HG03025 (cell line): Measurements from ENCODE around the gene CFAP53.
"Not testable (repeated sequence)": the region's sequence is repeated elsewhere in the genome, so short reads cannot be mapped to it uniquely, and the experiment has no call there.

Source experiments
- ATAC-seq: cut with Tn5 transposase; IDR thresholded peaks from one replicate; pipeline ENCODE4 v1.9.1; 2021; ENCODE audit warnings: mild to moderate bottlenecking, moderate library complexity; ENCODE audit not compliant: unreplicated experiment, low FRiP score

Gene CFAP53

GRCh38 chr18:50288348-50289107 is 22.2 kb upstream of the CFAP53 start:
- not testable (repeated sequence) for ATAC-seq

- ATAC-seq = peak; percentile 84
Measured at GRCh38 chr18:50287441-50288347, 21.4 kb upstream of the CFAP53 start, which contains the start of gene CXXC1. Gene CXXC1 (minus strand): TSS chr18:50287692. CDS start chr18:50287589, 103 bp downstream.

GRCh38 chr18:50287028-50287440 is 20.7 kb upstream of the CFAP53 start:
- ATAC-seq = no peak

GRCh38 chr18:50286391-50287027 is 20.2 kb upstream of the CFAP53 start:
- no peak for ATAC-seq

DNA sequence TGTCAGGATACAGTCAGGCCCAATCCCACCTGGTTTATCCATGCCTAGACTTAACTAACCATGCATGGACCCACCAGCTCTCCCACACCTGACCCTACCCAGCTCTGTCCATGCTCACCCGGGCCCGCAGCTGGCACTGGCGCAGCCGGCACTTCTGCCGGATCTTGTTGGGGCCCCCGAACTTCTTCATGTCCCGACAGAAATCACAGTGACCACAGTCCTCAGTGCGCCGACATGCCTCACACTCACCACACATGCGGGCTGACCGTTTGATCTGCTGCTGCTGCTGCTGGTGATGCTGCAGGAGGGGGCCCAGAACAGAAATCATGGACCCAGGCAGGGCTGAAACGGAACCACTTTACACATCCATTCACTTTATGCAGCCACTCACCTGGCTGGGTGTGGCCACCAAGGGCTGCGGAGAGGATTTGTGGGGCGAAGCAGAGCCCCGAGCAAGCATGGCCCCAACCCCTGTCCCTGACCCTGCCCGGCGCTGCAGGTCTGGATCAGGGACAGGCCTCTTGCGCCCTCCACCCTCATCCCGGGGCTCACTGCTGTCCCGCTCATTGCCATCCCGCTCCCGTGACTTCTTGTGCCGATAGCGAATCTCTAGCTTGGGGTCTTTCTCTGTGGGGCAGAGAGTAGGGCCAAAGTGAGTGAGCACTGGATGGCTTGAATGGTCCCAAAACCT is 19.5 kb upstream of the CFAP53 start:
- no peak for ATAC-seq

DNA sequence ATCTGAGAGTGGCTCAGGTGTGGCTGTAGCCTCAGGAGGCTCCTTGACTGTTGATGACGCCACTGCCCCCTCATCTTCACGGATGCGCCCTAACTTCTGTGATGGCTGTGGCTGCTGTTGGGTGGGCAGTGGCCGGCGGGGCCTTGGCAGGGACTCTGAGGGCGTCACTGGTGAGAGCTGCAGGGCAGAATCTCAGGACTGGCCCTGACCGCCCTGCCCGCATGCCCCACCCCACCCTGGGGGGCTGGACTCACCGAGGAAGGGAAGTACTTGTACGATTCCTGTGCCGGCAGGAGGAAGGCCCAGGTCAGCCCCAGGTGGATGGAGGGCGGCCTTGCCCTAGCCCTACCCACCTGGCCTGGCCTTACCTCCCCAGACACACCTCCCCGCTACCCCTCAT is 18.8 kb upstream of the CFAP53 start:
- no peak for ATAC-seq

DNA sequence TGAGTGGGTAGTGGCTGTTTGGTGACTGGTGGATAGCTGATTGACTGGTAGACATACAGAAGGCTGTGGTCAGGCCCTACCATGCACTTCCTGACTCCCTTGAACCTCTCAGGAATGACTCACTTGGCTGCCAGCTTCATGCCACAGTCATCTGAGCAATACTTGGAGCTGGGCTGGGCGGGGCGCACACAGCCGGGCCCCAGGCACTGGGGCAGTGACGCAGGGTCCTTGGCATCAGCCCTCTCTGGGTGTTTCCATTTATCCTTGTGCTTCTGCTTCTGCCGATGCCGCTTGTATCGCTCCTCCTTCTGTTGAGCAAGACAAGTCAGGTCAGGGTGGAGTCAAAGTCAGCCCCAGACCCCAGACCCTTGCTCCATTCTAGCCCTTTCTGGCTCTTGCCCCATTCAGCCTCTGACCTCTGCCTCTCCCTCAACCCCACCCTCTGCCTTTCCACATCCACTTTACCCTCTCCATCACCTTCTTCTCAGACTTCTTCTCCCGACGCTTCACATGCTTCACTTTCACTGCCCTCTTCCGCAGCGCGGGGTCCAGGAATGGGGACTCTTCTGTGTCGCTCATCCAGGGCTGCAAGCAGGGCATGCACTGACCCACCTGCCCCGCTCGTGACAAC is 18.1 kb upstream of the CFAP53 start:
- no peak for ATAC-seq

- ATAC-seq = no peak
Measured at GRCh38 chr18:50283469-50284209, 17.3 kb upstream of the CFAP53 start.

DNA sequence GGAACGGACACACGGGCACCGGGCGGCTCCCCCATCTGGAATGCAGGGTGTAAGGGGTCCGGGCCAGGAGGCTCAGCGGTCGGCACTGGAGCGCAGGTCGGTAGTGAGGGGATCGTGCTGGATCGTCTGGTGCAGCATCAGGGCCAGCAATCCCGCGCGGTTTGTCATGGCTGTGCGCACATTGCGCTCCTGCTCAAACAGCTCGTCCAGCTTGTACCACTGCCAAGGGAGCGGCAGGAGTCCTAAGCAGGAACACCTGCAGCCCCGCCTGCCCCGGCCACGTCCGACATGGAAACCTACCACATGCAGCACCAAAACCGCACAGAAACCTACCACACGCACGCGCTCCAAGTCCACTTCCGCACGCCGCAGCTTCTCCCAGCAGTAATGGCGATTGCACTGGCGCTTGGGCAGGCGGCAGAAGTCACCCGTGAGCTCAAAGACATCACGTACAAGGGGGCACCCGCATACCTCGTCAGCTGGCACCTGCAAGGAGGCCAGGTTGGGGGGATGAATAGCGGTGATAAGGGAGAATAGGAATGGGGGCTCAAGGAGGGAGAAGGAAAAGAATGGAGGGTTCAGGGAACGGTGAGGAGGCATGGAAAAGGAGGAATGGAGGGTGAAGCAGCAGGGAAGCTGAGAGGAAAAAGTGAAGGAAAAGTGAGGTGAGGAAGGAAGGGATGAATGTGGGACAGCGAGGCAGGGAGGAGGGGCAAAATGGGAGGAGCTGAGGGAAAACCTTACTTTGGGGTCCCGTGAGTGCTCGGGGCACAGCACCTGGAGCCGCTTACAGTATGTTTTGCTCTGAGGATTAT is 16.4 kb upstream of the CFAP53 start:
- ATAC-seq = no peak

GRCh38 chr18:50281972-50282520 is 15.8 kb upstream of the CFAP53 start:
- no peak for ATAC-seq

DNA sequence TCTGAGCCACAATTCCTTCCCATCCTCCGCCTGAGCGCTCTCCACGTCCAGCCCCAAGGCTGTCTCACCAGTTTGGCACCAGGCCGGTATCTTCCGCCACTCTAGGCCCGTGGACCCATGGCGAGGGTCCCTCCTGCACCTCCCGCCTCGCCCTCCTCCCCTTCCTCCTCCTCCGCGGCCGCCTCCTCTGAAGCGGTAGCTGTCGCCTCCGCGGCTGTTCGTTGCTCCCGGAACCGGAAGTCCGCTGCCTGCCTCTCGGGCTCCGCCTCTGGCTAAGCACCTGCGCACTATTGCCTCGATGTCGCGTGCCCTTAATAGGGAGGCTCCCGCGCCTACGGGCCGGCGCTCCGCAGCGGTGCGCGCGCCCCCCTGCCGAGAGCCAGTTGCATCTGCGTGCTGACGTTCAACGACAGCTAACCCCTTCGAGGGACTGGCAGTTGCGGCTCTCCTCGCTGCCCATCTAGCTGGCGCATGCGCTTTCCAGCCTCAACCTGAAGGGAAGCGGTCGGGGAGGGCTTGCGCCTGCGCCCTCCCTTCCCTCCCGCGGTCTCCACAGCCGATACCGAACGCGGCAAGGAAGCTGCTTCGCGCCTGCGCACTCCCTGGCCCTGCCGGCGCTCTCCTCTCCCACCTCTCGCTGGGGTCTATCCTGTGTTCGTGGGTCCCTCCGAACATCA is 15.1 kb upstream of the CFAP53 start, which contains the start of gene MBD1:
Gene MBD1, minus strand, starts transcription at position 229 of the 677 bp plus-strand sequence. CDS start 1,531 bp downstream, outside the sequence.
- ATAC-seq = peak; percentile 86

- ATAC-seq = no peak
Measured at GRCh38 chr18:50280707-50281294, 14.5 kb upstream of the CFAP53 start.

DNA sequence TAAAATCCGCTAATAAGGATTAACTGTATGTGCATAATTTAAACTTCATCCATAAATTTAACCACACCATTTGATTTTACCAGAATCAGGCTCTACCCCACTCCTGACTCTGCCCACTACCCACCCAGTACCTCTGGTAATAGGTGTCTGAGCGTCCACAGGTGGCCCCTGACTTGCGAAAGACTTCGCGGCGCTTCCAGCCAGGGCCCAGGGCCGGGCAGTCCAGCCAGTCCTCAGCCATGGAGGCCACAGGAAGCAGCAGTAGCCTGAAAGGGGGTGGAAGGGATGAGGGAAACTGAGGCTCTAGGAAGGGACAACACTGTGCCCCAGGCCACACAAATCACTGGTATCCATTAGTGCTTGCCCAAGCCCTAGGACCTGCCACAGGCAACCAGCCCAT is 13.5 kb upstream of the CFAP53 start:
- ATAC-seq = no peak

DNA sequence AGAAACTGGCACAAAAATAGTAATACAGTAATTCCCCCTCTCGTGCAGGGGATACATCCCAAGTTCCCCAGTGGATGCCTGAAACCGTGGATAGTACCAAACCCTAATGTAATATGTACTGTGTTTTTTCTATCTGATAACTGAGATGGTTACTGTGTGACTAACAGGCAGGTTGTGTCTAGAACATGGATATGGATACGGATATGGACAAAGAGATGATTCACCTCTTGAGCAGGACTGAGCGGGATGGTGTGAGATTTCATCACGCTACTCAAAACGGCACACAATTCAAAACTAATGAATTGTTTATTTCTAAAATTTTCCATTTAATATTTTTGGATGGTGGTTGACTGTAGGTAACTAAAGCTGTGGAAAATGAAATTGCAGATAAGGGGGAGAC is 11.6 kb upstream of the CFAP53 start:
- ATAC-seq = no peak

DNA sequence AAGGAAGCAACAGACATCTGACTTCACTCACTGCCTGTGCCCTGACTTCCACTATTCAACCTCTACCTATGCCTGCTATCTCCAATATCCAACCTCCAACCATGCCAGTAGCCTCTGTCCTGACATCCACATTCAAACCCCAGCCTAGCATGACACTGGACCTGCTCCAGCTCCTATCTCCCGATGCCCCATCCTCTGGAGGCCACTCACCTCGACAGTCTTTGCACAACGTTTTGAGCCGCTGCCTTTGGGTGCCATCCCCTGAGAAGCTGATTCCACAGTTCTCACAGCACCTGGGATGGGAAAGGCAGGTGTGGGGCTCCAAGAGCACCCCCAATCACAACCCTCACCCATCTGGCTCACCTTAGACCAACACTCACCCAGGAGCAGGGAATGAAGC is 10.2 kb upstream of the CFAP53 start:
- ATAC-seq = no peak

DNA sequence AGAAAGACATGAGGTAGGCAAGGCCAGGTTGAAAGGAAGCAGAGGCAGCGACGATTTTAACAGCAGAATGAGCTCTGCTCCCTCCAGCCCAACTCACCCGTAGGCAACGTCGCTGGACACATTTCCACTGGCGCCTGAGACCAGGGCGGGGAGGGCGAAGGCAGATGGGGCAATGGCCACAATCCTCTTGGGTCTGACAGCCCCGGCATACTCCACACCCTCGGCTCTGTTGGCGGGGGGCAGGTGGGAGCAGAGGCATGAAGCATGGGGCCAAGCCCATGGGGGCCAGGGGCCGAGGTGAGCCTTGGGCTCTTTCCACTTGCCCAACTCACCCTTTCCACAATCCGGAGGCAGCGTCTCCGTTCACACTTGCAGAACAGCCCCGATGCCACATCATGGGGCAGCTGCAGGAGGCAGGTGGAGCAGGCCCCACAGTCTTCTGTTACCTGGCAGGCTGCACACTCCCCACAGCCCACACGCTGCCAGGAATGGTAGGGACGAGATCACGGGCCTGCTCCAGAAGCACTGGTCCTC is 9.3 kb upstream of the CFAP53 start:
- ATAC-seq = no peak

- ATAC-seq = no peak
Measured at GRCh38 chr18:50274941-50275340, 8.6 kb upstream of the CFAP53 start.
